MM.1S (cell line): ENCODE measurements around the gene CD300LF.

Source experiments
- DNase-seq: peaks from one replicate; pipeline ENCODE4 v3.0.0-alpha.2; 2015
- H2AFZ ChIP-seq: fragments of 300-600 bp; sonication (generic); 2 replicates; pipeline ENCODE4 v1.6.0; 2016; ENCODE audit warnings: antibody characterized with exemption, low read length
- H3F3A ChIP-seq: fragments of 300-600 bp; sonication (generic); 2 replicates; pipeline ENCODE4 v1.6.1; 2016; ENCODE audit warnings: mild to moderate bottlenecking, antibody characterized with exemption, low read length, moderate library complexity, mixed read lengths; ENCODE audit not compliant: insufficient read depth
- H3K27ac ChIP-seq: fragments of 300-600 bp; sonication (generic); 2 replicates; pipeline ENCODE4 v1.5.1; 2016; ENCODE audit warnings: mild to moderate bottlenecking, low read length
- H3K27me3 ChIP-seq: fragments of 300-600 bp; sonication (generic); replicated peaks from 2 replicates; pipeline ENCODE4 v1.6.0; 2016; ENCODE audit warnings: low read length; ENCODE audit not compliant: insufficient read depth
- H3K36me3 ChIP-seq: fragments of 300-600 bp; sonication (generic); replicated peaks from 2 replicates; pipeline ENCODE4 v1.6.1; 2016; ENCODE audit warnings: mild to moderate bottlenecking, low read length, mixed read lengths; ENCODE audit not compliant: insufficient read depth
- H3K4me1 ChIP-seq: fragments of 300-600 bp; sonication (generic); 2 replicates; pipeline ENCODE4 v1.6.1; 2016; ENCODE audit warnings: low read length, mixed read lengths
- H3K4me2 ChIP-seq: fragments of 300-600 bp; sonication (generic); 2 replicates; pipeline ENCODE4 v1.6.0; 2016; ENCODE audit warnings: low read depth, low read length
- H3K4me3 ChIP-seq: fragments of 300-600 bp; sonication (generic); 2 replicates; pipeline ENCODE4 v1.5.1; 2016; ENCODE audit warnings: low read length, mixed read lengths
- H3K79me2 ChIP-seq: fragments of 300-600 bp; sonication (generic); 2 replicates; pipeline ENCODE4 v1.6.1; 2016; ENCODE audit warnings: mixed run types, low read length, mixed read lengths
- H3K9ac ChIP-seq: fragments of 300-600 bp; sonication (generic); 2 replicates; pipeline ENCODE4 v1.6.1; 2016; ENCODE audit warnings: low read length, mixed read lengths
- H3K9me2 ChIP-seq: fragments of 300-600 bp; sonication (generic); replicated peaks from 2 replicates; pipeline ENCODE4 v1.6.1; 2016; ENCODE audit warnings: mild to moderate bottlenecking, low read length, mixed read lengths; ENCODE audit not compliant: insufficient read depth
- H3K9me3 ChIP-seq: fragments of 300-600 bp; sonication (generic); replicated peaks from 2 replicates; pipeline ENCODE4 v1.6.1; 2016; ENCODE audit warnings: mild to moderate bottlenecking, low read length, mixed read lengths; ENCODE audit not compliant: insufficient read depth
- H4K20me1 ChIP-seq: fragments of 300-600 bp; sonication (generic); 2 replicates; pipeline ENCODE4 v1.6.1; 2016; ENCODE audit warnings: mild to moderate bottlenecking, low read length, moderate library complexity, mixed read lengths; ENCODE audit not compliant: insufficient read depth
- EZH2 ChIP-seq: fragments of 300-600 bp; sonication (generic); optimal IDR thresholded peaks from 2 replicates; pipeline ENCODE3; 2017; ENCODE audit warnings: low read depth, mild to moderate bottlenecking, antibody characterized with exemption, low read length, mixed read lengths
- EZH2phosphoT487 ChIP-seq: fragments of 300-600 bp; sonication (generic); IDR thresholded peaks from 2 replicates; pipeline ENCODE4 v1.6.1; 2018; ENCODE audit warnings: antibody characterized with exemption, low read length
- TF ChIP-seq, protein P1 (sequence below): fragments of 300-600 bp; sonication (generic); IDR thresholded peaks from 2 replicates; pipeline ENCODE4 v1.5.1; 2016; ENCODE audit warnings: antibody characterized with exemption, low read length, mixed read lengths

The CD300LF gene

GRCh38 chr17:74738051-74738996, 25.6 kb upstream of the CD300LF start:
- Histone ChIP-seq H4K20me1 (no peaks in the 10 kb centered on the region), H3K4me2 (peak overlapping the region; percentile 87), H3K36me3 (no peaks in the 10 kb centered on the region), H3K27ac (peak overlapping the region; percentile 40; the same call in 1 of the 2 replicates), H3K9me2 (no peaks in the 10 kb centered on the region), H3K4me3 (peak overlapping the region; percentile 55), H2AFZ (peak overlapping the region; percentile 79), H3K9me3 (no peaks in the 10 kb centered on the region), H3K4me1 (peaks cover 45% of the 10 kb centered on the region), H3K27me3 (no peaks in the 10 kb centered on the region; the same call in 1 of the 2 replicates), H3K9ac (peak overlapping the region; percentile 43), H3F3A (peaks cover 29% of the 10 kb centered on the region), H3K79me2 (peaks cover 10% of the 10 kb centered on the region)
- TF ChIP-seq EZH2 = no peak
- peak; percentile 74 for DNase-seq

DNA sequence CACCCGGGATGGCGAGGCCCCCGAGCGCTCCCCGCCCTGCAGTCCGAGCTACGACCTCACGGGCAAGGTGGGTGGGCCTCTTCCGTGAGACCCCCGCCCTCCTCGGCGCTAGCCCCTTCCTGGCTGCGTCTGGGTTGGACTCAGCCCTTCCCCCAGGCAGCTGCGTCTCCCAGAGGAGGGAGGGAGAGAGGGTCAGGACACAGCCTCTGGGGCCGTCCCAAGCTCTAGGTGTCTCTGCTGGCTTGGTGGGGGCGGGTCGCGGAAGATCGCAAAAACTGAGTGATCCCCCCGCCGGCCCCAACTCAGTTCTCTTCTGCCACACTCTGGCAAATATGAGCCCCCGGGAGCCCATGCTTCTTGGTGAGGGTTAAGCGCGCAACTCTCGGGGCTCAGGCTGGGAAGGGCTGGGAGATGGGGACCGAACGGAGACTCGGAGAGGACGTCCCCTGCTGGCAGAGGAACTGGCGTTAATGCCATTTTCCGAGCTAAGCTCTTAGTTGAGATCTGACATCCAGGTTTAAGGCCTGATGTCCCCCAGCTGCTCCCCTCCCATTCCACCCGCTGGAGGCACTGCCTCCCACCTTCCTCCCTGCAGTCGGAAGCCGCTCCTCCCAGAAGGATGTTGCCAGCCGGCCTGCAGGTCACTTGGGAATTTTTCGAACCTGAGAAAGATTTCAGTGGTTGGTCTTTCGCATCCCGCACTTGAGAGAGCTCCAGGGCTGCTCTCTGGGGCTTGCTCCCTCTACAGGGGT, 24.8 kb upstream of the CD300LF start:
- H3K9me2 ChIP-seq = no peaks in the 10 kb centered on the region
- H3K4me1 ChIP-seq = peaks cover 38% of the 10 kb centered on the region
- no peaks in the 10 kb centered on the region for H4K20me1 ChIP-seq
- H3K79me2 ChIP-seq = peaks cover 6% of the 10 kb centered on the region; the same call in 1 of the 2 replicates
- H2AFZ ChIP-seq = peak overlapping the region; percentile 79
- H3K27me3 ChIP-seq = no peaks in the 10 kb centered on the region; the same call in 1 of the 2 replicates
- peak overlapping the region; percentile 43; the same call in 1 of the 2 replicates for H3K9ac ChIP-seq
- H3K36me3 ChIP-seq = no peaks in the 10 kb centered on the region
- TF ChIP-seq EZH2phosphoT487 (no peak), EZH2 (no peak)
- TF ChIP-seq, protein P1, sequence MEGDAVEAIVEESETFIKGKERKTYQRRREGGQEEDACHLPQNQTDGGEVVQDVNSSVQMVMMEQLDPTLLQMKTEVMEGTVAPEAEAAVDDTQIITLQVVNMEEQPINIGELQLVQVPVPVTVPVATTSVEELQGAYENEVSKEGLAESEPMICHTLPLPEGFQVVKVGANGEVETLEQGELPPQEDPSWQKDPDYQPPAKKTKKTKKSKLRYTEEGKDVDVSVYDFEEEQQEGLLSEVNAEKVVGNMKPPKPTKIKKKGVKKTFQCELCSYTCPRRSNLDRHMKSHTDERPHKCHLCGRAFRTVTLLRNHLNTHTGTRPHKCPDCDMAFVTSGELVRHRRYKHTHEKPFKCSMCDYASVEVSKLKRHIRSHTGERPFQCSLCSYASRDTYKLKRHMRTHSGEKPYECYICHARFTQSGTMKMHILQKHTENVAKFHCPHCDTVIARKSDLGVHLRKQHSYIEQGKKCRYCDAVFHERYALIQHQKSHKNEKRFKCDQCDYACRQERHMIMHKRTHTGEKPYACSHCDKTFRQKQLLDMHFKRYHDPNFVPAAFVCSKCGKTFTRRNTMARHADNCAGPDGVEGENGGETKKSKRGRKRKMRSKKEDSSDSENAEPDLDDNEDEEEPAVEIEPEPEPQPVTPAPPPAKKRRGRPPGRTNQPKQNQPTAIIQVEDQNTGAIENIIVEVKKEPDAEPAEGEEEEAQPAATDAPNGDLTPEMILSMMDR = peak; percentile 68
- H3K4me3 ChIP-seq = peak overlapping the region; percentile 55
- peak overlapping the region; percentile 40; the same call in 1 of the 2 replicates for H3K27ac ChIP-seq
- peak; percentile 49 for DNase-seq
- H3K9me3 ChIP-seq = no peaks in the 10 kb centered on the region
- H3F3A ChIP-seq = peaks cover 22% of the 10 kb centered on the region
- H3K4me2 ChIP-seq = peak overlapping the region; percentile 87

GRCh38 chr17:74736513-74737298, 24.0 kb upstream of the CD300LF start, which contains the start of gene RAB37:
RAB37 (plus strand) TSS chr17:74737256; CDS start chr17:74737273, 17 bp downstream.
- Histone ChIP-seq H3K4me1 (peaks cover 34% of the 10 kb centered on the region), H2AFZ (peak within 1 kb of the TSS; percentile 79), H3K9me3 (no peaks in the 10 kb centered on the region), H3K9me2 (no peaks in the 10 kb centered on the region), H3K4me2 (peak within 1 kb of the TSS; percentile 87), H3K4me3 (peak within 1 kb of the TSS; percentile 55), H3K36me3 (no peaks in the 10 kb centered on the region), H3F3A (peaks cover 15% of the 10 kb centered on the region), H3K27me3 (no peaks in the 10 kb centered on the region; the same call in 1 of the 2 replicates), H4K20me1 (no peaks in the 10 kb centered on the region), H3K9ac (peak within 1 kb of the TSS; percentile 43), H3K79me2 (peaks cover 6% of the 10 kb centered on the region; the same call in 1 of the 2 replicates), H3K27ac (peak within 1 kb of the TSS; percentile 40; the same call in 1 of the 2 replicates)
- DNase-seq = no peak
- TF ChIP-seq, protein P1 = peak; percentile 38
- TF ChIP-seq EZH2 = no peak
